KG1 (cell line): ENCODE results near the gene CELSR3.
A peak's percentile ranks its signal among the peaks of the same experiment; 100 is the strongest.

Source experiments
- DNase-seq: peaks from one replicate; lab custom pipeline; 2025; lab: John Stamatoyannopoulos, UW

The CELSR3 gene

GRCh38 chr3:48633256-48633655 lies 29.4 kb downstream of the CELSR3 start:
- DNase-seq, result no peak

DNA sequence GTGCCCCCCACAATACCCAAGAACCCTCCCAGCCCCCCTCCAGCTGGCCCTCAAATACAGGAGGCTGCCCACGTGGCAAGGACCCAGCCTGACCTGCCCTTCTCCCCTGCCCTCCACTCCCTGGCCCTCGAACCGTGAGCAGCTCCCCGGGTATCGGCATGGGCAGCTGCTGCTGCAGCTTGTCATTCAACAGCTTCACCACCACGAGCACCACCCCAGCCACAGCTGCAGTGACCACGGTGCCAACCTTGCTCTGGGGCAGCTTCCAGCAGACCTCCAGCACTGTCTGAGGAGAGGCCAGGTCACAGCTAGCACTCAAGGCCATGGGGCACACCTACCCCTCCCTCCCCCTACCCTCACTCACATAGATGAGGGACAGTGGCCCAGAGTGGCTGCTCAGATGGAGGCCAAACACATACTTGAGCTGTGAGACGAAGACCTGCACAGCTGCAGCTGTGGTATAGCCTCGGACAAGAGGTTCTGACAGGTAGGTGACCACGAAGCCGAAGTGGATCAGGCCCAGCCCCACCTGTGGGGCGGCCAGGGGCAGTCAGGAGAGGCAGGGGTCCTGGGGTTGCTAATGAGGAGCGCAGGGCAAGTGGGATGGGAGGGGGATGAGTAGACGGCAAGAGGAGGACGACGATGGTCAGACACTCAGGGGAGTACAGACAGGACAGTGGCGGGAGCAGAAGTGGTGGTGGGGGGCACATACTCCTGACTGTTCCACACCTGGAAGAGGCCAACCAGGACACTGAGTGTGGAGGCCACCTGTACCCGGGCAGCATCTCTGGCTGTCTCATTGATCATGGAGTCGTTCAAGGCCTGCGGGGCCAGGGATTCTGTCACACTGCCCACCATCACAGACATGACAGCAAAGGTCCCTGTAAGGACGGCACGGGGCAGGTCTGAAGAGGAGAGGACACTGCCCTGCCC lies 30.9 kb downstream of the CELSR3 start:
- DNase-seq, result no peak

DNA sequence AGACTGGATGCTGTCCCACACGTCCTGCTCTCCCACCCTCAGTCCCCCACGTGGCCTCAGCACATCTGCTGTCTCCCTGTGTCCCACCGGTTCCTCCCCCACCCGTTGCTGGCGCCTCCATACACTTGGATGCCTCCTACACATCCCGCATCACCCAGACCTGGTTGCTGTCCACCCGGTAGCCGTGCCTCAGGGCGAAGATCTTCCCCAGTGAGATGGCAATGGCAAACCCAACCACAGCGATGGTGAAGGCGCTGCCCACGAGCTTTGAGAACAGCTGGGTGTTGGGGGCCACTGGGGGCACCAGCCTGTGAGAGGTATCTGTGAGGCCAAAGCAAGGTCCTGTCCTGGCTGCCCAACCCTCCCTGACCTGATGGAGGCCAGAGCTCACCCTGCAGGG lies 31.9 kb downstream of the CELSR3 start:
- DNase-seq, result no peak

DNA sequence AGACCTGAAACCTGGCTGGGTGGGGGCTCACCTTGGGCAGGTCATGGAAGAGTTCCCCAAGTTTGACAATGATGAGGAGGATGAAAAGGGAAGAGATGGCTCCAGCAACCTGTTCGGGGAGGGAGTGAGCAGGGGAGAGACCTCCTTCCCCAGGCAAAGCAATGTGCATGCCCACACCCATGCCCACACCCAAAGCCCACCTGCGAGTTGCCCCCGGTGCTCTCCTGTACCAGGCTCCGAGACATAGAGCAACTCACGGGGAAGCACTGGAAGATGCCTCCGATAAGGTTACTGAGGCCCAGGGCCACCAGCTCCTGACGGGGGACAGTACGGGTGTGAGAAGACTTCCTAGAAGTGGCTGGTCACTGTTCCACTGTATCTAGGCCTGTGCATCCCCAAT lies 32.3 kb downstream of the CELSR3 start:
- no peak for DNase-seq

DNA sequence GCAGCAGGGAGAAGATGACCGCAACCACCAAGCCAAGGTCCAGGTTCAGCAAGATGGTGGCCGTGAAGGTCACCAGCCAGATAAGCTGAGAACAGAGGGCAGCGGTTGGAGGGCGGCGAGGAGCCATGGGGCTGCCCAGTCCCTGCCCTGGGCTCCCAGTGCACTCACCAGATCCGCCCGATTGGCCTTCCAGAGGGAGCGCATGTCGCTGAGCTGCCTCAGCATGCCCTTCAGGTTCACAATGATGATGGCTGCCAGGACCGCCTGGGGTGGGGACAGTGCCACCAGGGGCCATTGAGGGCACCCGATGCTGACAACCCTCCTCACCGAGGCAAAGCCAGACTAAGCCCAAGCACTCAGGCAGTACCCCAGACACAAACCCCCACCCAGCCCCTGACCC lies 32.8 kb downstream of the CELSR3 start:
- no peak for DNase-seq

DNA sequence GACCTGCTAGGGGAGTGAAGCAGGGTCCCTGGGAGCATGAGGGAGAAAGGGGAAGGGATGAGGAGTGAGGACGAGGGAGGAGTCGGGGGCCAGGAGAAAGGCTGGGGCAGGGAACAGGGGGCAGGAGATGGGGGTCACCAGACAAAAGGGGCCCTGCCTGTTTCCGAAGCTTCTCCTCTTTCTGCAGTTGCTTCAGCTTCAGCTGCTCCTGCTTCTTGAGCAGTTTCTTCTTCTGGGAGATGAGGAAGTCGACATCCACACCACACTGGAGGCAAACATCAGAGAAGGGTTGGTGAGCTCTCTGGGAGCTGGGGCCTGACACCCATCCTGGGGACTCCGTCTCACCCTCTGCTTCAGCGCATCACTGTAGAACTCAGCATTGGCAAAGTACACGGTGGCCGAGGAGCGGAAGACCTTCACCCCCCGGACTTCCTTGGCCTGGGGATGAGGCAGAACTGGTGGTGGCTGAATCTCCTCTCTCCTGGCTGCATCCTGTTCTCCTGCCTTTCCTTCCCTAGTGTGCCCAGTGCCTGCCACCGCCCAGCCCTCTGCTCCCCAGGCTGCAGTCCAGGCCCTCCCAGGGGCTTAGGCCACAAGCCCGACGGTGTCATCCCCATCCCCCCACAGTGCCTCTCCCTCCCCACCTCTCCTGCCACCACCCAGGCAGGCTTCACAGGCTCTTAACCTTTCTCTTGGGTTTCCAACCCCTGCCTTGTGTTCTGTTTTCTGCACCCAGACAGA lies 34.2 kb downstream of the CELSR3 start:
- no peak for DNase-seq

DNA sequence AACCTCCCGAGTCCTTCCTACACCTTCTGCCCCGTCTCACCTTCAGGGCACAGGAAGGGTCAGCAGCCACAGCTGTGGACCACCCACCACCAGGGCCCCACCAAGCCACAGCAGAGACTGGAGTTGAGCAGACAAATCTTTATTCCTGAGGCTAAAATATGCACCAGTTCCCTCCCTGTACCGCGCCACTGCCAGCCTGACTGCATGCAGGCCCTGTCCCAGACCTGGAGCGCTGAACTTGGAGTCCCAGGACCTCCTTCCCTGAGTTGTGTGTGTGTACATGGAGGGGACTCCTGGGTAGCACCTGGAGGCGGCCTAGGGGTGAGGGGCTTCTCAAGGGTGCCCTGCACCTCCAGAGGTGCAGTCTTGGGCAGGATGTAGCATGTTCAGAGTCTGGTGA lies 37.1 kb downstream of the CELSR3 start:
- no peak for DNase-seq

DNA sequence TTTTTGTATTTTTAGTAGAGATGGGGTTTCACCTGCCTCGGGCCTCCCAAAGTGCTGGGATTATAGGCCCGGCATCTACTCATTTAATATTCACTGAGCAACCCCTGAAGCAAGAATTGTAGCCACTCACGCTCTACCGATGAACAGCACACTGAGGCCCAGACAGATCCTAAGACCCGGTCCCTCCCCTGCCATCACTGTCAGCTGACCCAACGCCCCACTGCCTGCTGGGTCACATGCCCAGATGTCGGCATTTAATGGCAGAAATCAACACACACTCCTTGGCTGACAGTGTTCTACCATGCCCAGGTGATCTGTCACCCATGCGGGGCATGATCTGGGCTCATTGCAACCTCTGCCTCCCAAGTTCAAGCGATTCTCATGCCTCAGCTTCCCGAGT lies 37.9 kb downstream of the CELSR3 start:
- DNase-seq, result no peak

DNA sequence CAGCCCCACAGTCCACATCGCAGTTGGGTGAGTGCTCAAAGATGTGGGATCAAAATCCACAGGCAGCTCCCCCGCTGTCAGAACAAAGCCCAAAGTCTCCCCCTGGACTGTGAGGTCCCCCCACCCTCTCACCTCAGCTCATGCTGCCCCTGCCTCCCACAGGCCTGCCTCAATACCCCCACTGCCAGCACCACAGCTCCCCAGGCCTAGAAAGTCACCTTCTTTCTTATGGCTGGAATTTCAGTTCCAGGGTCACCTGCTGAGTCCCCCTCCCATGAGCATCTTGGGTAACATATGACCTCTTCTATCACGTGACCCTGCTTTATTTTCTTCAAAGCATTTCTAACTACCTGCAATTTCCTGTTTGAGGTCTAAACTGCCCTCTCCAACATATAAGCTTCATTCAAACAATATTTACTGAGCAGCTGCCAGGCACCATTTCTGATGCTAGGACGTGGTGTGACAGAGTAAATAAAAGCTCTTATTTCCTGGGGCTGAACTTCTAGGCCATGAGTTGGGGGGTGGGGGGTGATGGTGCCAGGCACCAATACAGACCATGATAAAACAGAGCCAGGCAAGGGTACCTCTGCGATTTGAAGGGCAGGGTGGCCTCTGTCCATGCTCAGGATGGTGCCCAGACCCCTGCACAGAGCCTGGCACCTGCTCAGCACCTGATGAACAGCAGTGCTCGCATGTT lies 38.7 kb downstream of the CELSR3 start:
- DNase-seq, result no peak

- no peak for DNase-seq
Measured at GRCh38 chr3:48621461-48621869, 41.2 kb downstream of the CELSR3 start, which contains the start of gene TMEM89. Gene TMEM89 (minus strand): TSS chr3:48621769. CDS start chr3:48621756, 13 bp downstream.

DNA sequence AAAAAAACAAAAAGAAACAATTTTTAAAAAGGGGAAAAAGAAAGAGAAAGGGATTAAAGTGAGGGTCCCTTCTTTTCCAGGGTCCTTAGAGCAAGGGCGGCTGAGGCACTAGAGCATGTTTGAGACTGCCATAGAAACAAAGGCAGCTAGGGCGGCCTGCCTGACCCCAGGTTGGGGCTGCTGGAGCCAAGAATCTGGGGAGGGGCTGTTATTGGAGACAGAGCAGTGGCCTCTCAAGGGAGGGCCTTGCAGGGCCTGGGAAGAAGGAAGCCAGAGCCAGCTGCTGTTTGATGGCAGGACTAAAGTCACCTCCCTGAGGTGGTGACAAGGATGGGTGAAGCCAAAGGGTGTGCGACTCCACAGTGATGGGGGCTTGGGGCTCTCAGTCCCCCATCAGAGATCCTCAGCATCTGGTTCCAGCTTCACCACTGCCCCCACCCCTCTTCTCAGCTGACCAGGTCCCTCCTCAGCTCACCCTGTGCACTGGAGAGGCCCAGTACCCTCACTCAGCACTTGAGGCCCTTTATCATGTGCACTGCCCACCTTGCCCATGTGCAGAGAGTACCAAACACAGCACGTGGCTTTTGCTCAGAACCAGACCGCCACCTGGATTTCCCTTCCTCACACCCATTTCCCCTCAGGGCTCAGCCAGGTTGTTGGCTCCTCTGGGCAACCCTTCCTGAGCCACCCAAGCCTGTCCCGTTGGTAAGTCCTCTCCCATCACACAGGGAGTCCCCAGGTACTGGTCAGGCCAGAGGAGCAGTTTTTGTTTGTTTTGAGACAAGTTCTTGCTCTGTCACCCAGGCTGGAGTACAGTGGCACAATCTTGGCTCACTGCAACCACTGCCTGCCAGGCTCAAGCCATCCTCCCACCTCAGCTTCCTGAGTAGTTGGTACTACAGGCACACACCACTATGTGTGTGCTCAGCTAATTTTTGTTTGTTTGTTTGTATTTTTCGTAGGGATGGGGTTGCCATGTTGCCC lies 42.9 kb downstream of the CELSR3 start:
- DNase-seq, result no peak

DNA sequence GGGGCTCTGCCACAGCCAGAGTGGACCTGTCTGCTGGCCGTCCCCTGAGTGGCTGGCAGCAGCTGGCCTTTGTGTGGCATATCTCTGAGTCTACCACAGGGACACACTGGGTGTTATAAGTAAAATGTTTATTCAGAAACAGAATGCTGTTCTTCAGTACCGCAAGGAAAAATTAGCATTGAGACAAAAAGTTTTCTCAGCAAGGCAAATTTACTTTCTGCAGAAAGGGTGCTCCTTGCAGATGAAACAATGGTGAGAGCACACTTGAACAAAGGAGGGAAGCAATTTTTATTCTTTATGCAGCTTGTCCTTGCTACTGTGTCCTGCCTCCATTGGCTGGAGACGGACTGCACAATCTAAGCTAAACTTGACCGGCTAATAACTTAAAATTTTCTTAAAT lies 45.1 kb downstream of the CELSR3 start:
- no peak for DNase-seq

DNA sequence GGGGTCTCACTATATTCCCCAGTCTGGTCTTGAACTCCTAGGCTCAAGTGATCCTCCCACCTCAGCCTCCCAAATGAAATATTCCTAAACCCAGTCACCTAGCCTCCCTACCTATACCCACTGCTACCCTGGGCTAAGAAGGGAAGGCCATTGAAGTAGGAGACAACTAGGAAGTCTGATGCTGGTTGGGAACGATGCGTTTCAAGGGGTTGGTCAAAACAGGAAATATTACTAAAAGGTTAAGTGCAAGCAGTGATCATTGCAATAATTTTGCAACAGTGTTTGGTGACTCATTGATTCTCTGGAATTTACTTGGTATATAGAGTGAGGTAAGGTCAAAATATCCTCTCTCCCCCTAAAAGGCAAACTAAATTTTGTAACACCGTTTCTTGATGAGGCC lies 48.6 kb downstream of the CELSR3 start:
- DNase-seq, result no peak

GRCh38 chr3:48612309-48612708 lies 50.4 kb downstream of the CELSR3 start:
- DNase-seq, result no peak

DNA sequence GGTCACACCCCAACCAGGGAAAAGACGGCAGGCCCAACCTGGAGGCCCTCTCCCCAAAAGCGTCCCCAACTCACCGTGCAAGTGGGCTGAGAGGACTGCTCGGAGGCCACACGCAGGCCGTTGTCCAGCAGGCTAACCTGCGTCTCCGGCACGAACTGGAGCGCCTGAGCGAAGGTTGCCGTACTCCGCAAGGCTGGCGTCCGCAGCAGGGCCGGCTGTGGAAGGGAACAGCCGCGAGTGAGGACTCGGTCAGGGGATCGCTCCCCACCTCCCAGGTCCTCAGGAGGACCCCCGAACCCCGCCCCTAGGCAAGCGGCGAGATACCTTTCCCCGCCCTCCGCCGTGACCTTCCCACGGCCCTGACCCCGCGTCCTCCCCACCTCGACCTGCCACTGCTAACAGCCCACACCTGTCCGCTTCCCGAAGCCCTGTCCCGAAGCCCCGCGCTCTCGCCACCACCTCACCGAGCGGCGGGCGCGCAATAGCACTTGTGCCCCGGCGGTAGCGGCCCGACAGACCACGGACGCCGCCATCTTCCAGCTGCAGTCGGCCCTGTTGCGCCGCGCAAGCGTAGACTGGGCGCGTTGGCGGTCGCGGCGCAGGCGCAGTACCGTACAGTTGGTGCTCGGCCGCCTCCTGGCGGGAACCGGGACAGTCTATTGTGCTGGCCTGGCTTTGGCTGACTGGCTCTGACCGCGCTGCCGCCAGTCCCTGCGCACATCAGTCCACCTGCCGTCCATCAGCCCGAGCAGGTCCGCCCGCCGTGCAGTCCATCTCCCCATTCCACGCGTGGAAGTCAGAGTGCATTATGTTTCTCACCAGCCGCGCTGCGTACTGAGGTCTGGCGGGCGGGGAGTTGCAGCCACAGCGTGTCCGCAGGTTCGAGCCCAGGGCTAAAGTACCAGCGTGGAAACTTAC lies 53.3 kb downstream of the CELSR3 start, which contains the start of gene UQCRC1:
TSS of gene UQCRC1 (minus strand) at position 559 of the 918 bp plus-strand sequence. CDS start at position 533, 26 bp downstream.
- peak; percentile 75 for DNase-seq

GRCh38 chr3:48607519-48607918 lies 55.2 kb downstream of the CELSR3 start:
- no peak for DNase-seq

DNA sequence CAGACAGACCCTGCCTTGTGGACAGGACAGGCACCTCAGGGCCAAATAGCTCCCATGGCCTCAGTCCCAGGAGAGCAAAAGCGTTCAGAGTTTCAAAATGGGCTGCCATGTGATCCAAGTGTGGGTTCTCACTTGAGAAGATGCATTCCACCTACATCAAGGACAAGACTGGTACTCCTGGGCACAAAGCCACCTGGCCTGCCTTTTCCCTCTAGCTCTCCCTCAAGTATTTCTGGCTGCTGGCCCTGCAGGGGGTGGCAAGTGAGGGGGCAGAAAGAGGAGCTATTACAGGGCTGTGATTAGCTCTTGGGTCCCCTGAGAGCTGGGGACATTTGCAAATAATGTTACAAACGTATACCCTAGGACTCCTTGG lies 61.1 kb downstream of the CELSR3 start:
- no peak for DNase-seq

- no peak for DNase-seq
Measured at GRCh38 chr3:48600711-48601621, 61.7 kb downstream of the CELSR3 start.
